Transverse colon (tissue), 4 donors: ENCODE measurements around the gene SH3RF3. TPM values are rescaled to one million over a fixed set of nuclear protein-coding genes. Genes with fewer than 3 reads are reported as not detected.

Source experiments
- DNase-seq: peaks from one replicate; pipeline ENCODE4 v3.0.0-alpha.2; 2019
- H3K27ac ChIP-seq, 4 donors: fragments of 200-600 bp; sonication (generic); 2 replicates each; pipeline ENCODE4 v1.5.1; 2016 to 2018; ENCODE audit warnings: inconsistent platforms in 4 of 4
- H3K27me3 ChIP-seq: fragments of 200-600 bp; sonication (generic); 2 replicates; pipeline ENCODE4 v1.5.1; 2017; ENCODE audit warnings: inconsistent platforms
- H3K36me3 ChIP-seq, 4 donors: fragments of 200-600 bp; sonication (generic); 2 replicates each; pipeline ENCODE4 v1.5.1; 2017 to 2019; ENCODE audit warnings: inconsistent platforms in 4 of 4
- H3K4me1 ChIP-seq, 4 donors: fragments of 200-600 bp; sonication (generic); 2 replicates each; pipeline ENCODE4 v1.5.1; 2017 to 2020; ENCODE audit warnings: inconsistent platforms in 4 of 4
- H3K4me3 ChIP-seq, 4 donors: fragments of 200-600 bp; sonication (generic); 1 replicate in 1 of 4; 2 replicates in 3 of 4; pipeline versions ENCODE4 v1.5.1 to v1.6.1; 2017 to 2019; ENCODE audit warnings: inconsistent platforms in 4 of 4
- H3K9me3 ChIP-seq, 2 donors: fragments of 200-600 bp; sonication (generic); 2 replicates each; pipeline ENCODE4 v1.5.1; 2017 to 2019; ENCODE audit warnings: inconsistent platforms in 2 of 2
- CTCF ChIP-seq, 5 experiments: fragments of 200-600 bp in 3 of 5; fragments of 450-650 bp in 2 of 5; sonication (generic) in 3 of 5; IDR thresholded peaks; 1 replicate in 2 of 5; 2 replicates in 3 of 5; pipeline ENCODE4 v1.5.1; 2016 to 2017; ENCODE audit warnings: antibody characterized with exemption in 5 of 5, inconsistent platforms in 3 of 5, mild to moderate bottlenecking in 2 of 5, moderate library complexity in 1 of 5
- EP300 ChIP-seq: sonication (generic); formaldehyde crosslinking; IDR thresholded peaks from one replicate; pipeline ENCODE4 v1.6.1; 2017; ENCODE audit warnings: antibody characterized with exemption, low read depth
- POLR2A ChIP-seq: fragments of 450-650 bp; IDR thresholded peaks from one replicate; pipeline ENCODE4 v1.6.1; 2016; ENCODE audit warnings: antibody characterized with exemption, mild to moderate bottlenecking, moderate library complexity
- POLR2AphosphoS5 ChIP-seq, 3 donors: sonication (generic); formaldehyde crosslinking; IDR thresholded peaks; one replicate each; pipeline ENCODE4 v1.6.1; 2016; ENCODE audit warnings: antibody characterized with exemption in 3 of 3
- WGBS, 2 donors: methylation state at CpG; one replicate each; pipeline ENCODE4 v1.1.5; 2018; ENCODE audit warnings: low coverage in 1 of 2; 5-methylcytosine and 5-hydroxymethylcytosine counted together
- in situ Hi-C, 4 donors: fragments of 200-750 bp; cut with MboI; loops; one replicate each; pipeline versions ENCODE4 v1.15.0 to v1.15.1; 2017; ENCODE audit warnings: low sequenced_read_pairs in 3 of 4, low pct_ligation_motif_present in 1 of 4, low pct_unique_long_range_greater_than_20kb in 1 of 4
- intact Hi-C: fragments of 100-400 bp; cut with DNase I; formaldehyde crosslinking; loops from one replicate; pipeline ENCODE4 v1.15.1; 2023; ENCODE audit warnings: low total_unique reads
- total RNA-seq, 4 donors: library from RNA; depleted of rRNA; stranded (reverse); fragments of >200 nt; gene quantifications; one replicate each; pipeline ENCODE4 v1.1.0, GENCODE V29; 2016

SH3RF3 gene
- total RNA-seq, 4 donors from 2014 or later: 1.9 to 8.8 (median 2.9) TPM

- 84% methylated on average over 3 of the region's 4 CpGs; no CpG with 5 or more reads in 1 of the 2 donors for WGBS, 2 donors
- Histone ChIP-seq H3K27ac (no peak overlapping the region), H3K9me3 (no peaks in the 10 kb centered on the region), H3K4me3 (no peak overlapping the region), H3K27me3 (no peaks in the 10 kb centered on the region), H3K36me3 (no peaks in the 10 kb centered on the region), H3K4me1 (no peaks in the 10 kb centered on the region)
- intact Hi-C loops: no loop called here
- no peak for TF ChIP-seq EP300
- in situ Hi-C loops: no loop called here
- DNase-seq: no peak
Observed at GRCh38 chr2:109408043-109408335, 279.0 kb downstream of the SH3RF3 start.

- in situ Hi-C loops (no loop called here), intact Hi-C loops (no loop called here)
- Histone ChIP-seq H3K4me3 (no peak overlapping the region), H3K27me3 (no peaks in the 10 kb centered on the region), H3K4me1 (no peaks in the 10 kb centered on the region), H3K27ac (no peak overlapping the region), H3K9me3 (no peaks in the 10 kb centered on the region), H3K36me3 (no peaks in the 10 kb centered on the region)
- no peak for TF ChIP-seq CTCF (IDR thresholded peaks at IDR 0.05)
- TF ChIP-seq POLR2AphosphoS5 (IDR thresholded peaks at IDR 0.05): no peak
- TF ChIP-seq EP300: no peak
- no peak for TF ChIP-seq POLR2A
- WGBS, 2 donors: 63 to 80% methylated on average over 4 to 13 of the region's 13 CpGs
- no peak for DNase-seq
Observed at GRCh38 chr2:109409321-109410038, 280.5 kb downstream of the SH3RF3 start.

- H3K27me3 ChIP-seq: no peaks in the 10 kb centered on the region
Observed at GRCh38 chr2:109410039-109410815, 281.2 kb downstream of the SH3RF3 start.

GRCh38 chr2:109411640-109412325, 282.8 kb downstream of the SH3RF3 start:
- intact Hi-C loops (no loop called here), in situ Hi-C loops (no loop called here)
- H3K36me3 ChIP-seq: no peaks in the 10 kb centered on the region
- no peaks in the 10 kb centered on the region for H3K9me3 ChIP-seq
- 77 to 89% methylated on average over 5 to 19 of the region's 19 CpGs for WGBS, 2 donors
- no peak for DNase-seq
- H3K27ac ChIP-seq: no peak overlapping the region
- no peak for TF ChIP-seq CTCF (IDR thresholded peaks at IDR 0.05)
- TF ChIP-seq EP300: no peak
- TF ChIP-seq POLR2AphosphoS5 (IDR thresholded peaks at IDR 0.05): no peak
- no peak for TF ChIP-seq POLR2A
- H3K27me3 ChIP-seq: no peaks in the 10 kb centered on the region
- H3K4me3 ChIP-seq: no peak overlapping the region
- no peaks in the 10 kb centered on the region for H3K4me1 ChIP-seq

More at GRCh38 chr2:109410039-109410815, 281.2 kb downstream of the SH3RF3 start:
- in situ Hi-C loops: no loop called here
- intact Hi-C loops: no loop called here
- Histone ChIP-seq H3K4me1 (no peaks in the 10 kb centered on the region), H3K36me3 (no peaks in the 10 kb centered on the region), H3K27ac (no peak overlapping the region), H3K9me3 (no peaks in the 10 kb centered on the region), H3K4me3 (no peak overlapping the region)
- TF ChIP-seq POLR2AphosphoS5 (IDR thresholded peaks at IDR 0.05): no peak
- no peak for TF ChIP-seq CTCF (IDR thresholded peaks at IDR 0.05)
- no peak for TF ChIP-seq POLR2A
- TF ChIP-seq EP300: no peak
- WGBS, 2 donors: 82 to 91% methylated on average over 6 to 22 of the region's 22 CpGs
- no peak for DNase-seq
